ENCODE data around the gene ST6GALNAC1. TPM values are rescaled to one million over a fixed set of nuclear protein-coding genes. Genes with fewer than 3 reads are reported as not detected.

Gene ST6GALNAC1
- total and polyA plus RNA-seq, 2 of the 13 experiments (the other 11 are each of a cell fraction or from before 2014, with no cell fraction given): not detected

GRCh38 chr17:76672270-76672851 is 28.8 kb upstream of the ST6GALNAC1 start (continued):
- no peak for TF ChIP-seq JUNB (CRISPR knock-in tag; IDR thresholded peaks at IDR 0.05; ENCODE audit: borderline replicate concordance)
- TF ChIP-seq NFATC3 (CRISPR knock-in tag; IDR thresholded peaks at IDR 0.05): no peak
- TF ChIP-seq BCL6 (CRISPR knock-in tag; IDR thresholded peaks at IDR 0.05): 0 out of 2 replicates have a peak, but pooled peaks have one; percentile 40
- TF ChIP-seq TSC22D2 (CRISPR knock-in tag; IDR thresholded peaks at IDR 0.05; ENCODE audit: borderline replicate concordance): 0 out of 2 replicates have a peak, but pooled peaks have one; percentile 53
- TF ChIP-seq HDAC6 (IDR thresholded peaks at IDR 0.05; ENCODE audit: low read depth, low read length): no peak
- TF ChIP-seq, protein P1, sequence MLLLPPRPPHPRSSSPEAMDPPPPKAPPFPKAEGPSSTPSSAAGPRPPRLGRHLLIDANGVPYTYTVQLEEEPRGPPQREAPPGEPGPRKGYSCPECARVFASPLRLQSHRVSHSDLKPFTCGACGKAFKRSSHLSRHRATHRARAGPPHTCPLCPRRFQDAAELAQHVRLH (CRISPR knock-in tag; IDR thresholded peaks at IDR 0.05; ENCODE audit: borderline replicate concordance, low read depth): no peak; the same call in 1 of the 2 replicates
- TF ChIP-seq MEIS1 (CRISPR knock-in tag; IDR thresholded peaks at IDR 0.05; ENCODE audit: borderline replicate concordance): 0 out of 2 replicates have a peak, but pooled peaks have one; percentile 52
- TF ChIP-seq ZNF724P (CRISPR knock-in tag; IDR thresholded peaks at IDR 0.05; ENCODE audit: borderline replicate concordance): no peak
- TF ChIP-seq HMG20A (CRISPR knock-in tag; IDR thresholded peaks at IDR 0.05; ENCODE audit: borderline replicate concordance): peak; percentile 19; the same call in 1 of the 2 replicates
- TF ChIP-seq ELF3 (CRISPR knock-in tag; IDR thresholded peaks at IDR 0.05): peak; percentile 44
- no peak for TF ChIP-seq ZNF883 (CRISPR knock-in tag; IDR thresholded peaks at IDR 0.05; ENCODE audit: not compliant biosample characterization)
- 0 out of 2 replicates have a peak, but pooled peaks have one; percentile 49 for TF ChIP-seq SNAPC2 (CRISPR knock-in tag; IDR thresholded peaks at IDR 0.05)
- TF ChIP-seq PATZ1 (CRISPR knock-in tag; IDR thresholded peaks at IDR 0.05): 0 out of 2 replicates have a peak, but pooled peaks have one; percentile 21
- TF ChIP-seq SIX1 (CRISPR knock-in tag; IDR thresholded peaks at IDR 0.05; ENCODE audit: borderline replicate concordance): peak; percentile 74
- peak; percentile 57; the same call in 1 of the 2 replicates for TF ChIP-seq CREBL2 (CRISPR knock-in tag; IDR thresholded peaks at IDR 0.05; ENCODE audit: borderline replicate concordance)
- no peak for TF ChIP-seq KAT7 (CRISPR knock-in tag; IDR thresholded peaks at IDR 0.05; ENCODE audit: borderline replicate concordance)
- TF ChIP-seq HOXD1 (CRISPR knock-in tag; IDR thresholded peaks at IDR 0.05): no peak
- no peak for TF ChIP-seq MTA1 (CRISPR knock-in tag; IDR thresholded peaks at IDR 0.05; ENCODE audit: borderline replicate concordance)
- TF ChIP-seq UBTF (CRISPR knock-in tag; IDR thresholded peaks at IDR 0.05): no peak
- TF ChIP-seq NCOR1 (IDR thresholded peaks at IDR 0.05; ENCODE audit: borderline replicate concordance, low read length): no peak
- no peak for TF ChIP-seq SRSF1 (optimal IDR thresholded peaks at IDR 0.05; ENCODE audit: low read depth, low read length)
- no peak for TF ChIP-seq HNRNPL (IDR thresholded peaks at IDR 0.05; ENCODE audit: low read depth, low read length)
- no peak for TF ChIP-seq RBM22 (optimal IDR thresholded peaks at IDR 0.05; ENCODE audit: low read length)
- TF ChIP-seq TCF7 (IDR thresholded peaks at IDR 0.05; ENCODE audit: low read depth): no peak
- TF ChIP-seq FIP1L1 (IDR thresholded peaks at IDR 0.05; ENCODE audit: borderline replicate concordance, insufficient read depth, low read depth, low read length): no peak

Measured in HepG2 (cell line).